H9 (cell line): ENCODE results near the gene GPR12. TPM values are rescaled to one million over a fixed set of nuclear protein-coding genes. Genes with fewer than 3 reads are reported as not detected.

ENCODE experiments used
- DNase-seq: peaks from one replicate; pipeline ENCODE4 v3.0.0-alpha.2; 2017
- H2AFZ ChIP-seq: one replicate; pipeline ENCODE4 v1.6.1; 2013; ENCODE audit warnings: mild to moderate bottlenecking, low read length, control low read depth, moderate library complexity
- H2AK5ac ChIP-seq: 2 replicates; pipeline ENCODE4 v1.6.1; 2013; ENCODE audit warnings: low read length, control low read depth, mixed read lengths; ENCODE audit not compliant: insufficient read length
- H2BK120ac ChIP-seq: one replicate; pipeline ENCODE4 v1.6.1; 2013; ENCODE audit warnings: low read depth, mild to moderate bottlenecking, low read length, control low read depth, inconsistent platforms; ENCODE audit not compliant: poor library complexity, severe bottlenecking
- H2BK12ac ChIP-seq: 2 replicates; pipeline ENCODE4 v1.6.1; 2013; ENCODE audit warnings: low read length, control low read depth, mixed read lengths, low read depth; ENCODE audit not compliant: insufficient read length
- H2BK15ac ChIP-seq: 2 replicates; pipeline ENCODE4 v1.6.1; 2013; ENCODE audit warnings: low read depth, low read length, control low read depth
- H2BK20ac ChIP-seq: one replicate; pipeline ENCODE4 v1.6.1; 2013; ENCODE audit warnings: low read depth, mild to moderate bottlenecking, low read length, control low read depth, inconsistent platforms; ENCODE audit not compliant: poor library complexity, severe bottlenecking
- H2BK5ac ChIP-seq: 2 replicates; pipeline ENCODE4 v1.6.1; 2013; ENCODE audit warnings: low read length, control low read depth, mixed read lengths; ENCODE audit not compliant: insufficient read length
- H3K14ac ChIP-seq: 2 replicates; pipeline ENCODE4 v1.6.1; 2013; ENCODE audit warnings: low read length, control low read depth; ENCODE audit not compliant: insufficient read depth
- H3K18ac ChIP-seq: 2 replicates; pipeline ENCODE4 v1.6.1; 2013; ENCODE audit warnings: low read depth, mild to moderate bottlenecking, mixed read lengths, low read length, control low read depth; ENCODE audit not compliant: insufficient read length
- H3K23ac ChIP-seq: 2 replicates; pipeline ENCODE4 v1.6.1; 2013; ENCODE audit warnings: low read length, control low read depth, mixed read lengths, low read depth; ENCODE audit not compliant: insufficient read length
- H3K23me2 ChIP-seq: 2 replicates; pipeline ENCODE4 v1.6.1; 2013; ENCODE audit warnings: low read depth, mild to moderate bottlenecking, mixed read lengths, low read length, control low read depth; ENCODE audit not compliant: insufficient read length, poor library complexity, severe bottlenecking
- H3K27ac ChIP-seq: 2 replicates; pipeline ENCODE4 v1.5.1; 2013; ENCODE audit warnings: low read length, control low read depth, mixed read lengths, low read depth; ENCODE audit not compliant: insufficient read length
- H3K27me3 ChIP-seq: 2 replicates; pipeline ENCODE4 v1.6.1; 2013; ENCODE audit warnings: low read length, control low read depth, inconsistent platforms; ENCODE audit not compliant: insufficient read depth
- H3K4ac ChIP-seq: 2 replicates; pipeline ENCODE4 v1.6.1; 2013; ENCODE audit warnings: low read depth, mild to moderate bottlenecking, control low read depth, inconsistent platforms, low read length, moderate library complexity
- H3K4me1 ChIP-seq: 2 replicates; pipeline ENCODE4 v1.6.1; 2013; ENCODE audit warnings: low read length, control low read depth, inconsistent platforms; ENCODE audit not compliant: insufficient read depth
- H3K4me2 ChIP-seq: 2 replicates; pipeline ENCODE4 v1.6.1; 2013; ENCODE audit warnings: low read length, control low read depth, mixed read lengths; ENCODE audit not compliant: insufficient read length, insufficient read depth
- H3K56ac ChIP-seq: 2 replicates; pipeline ENCODE4 v1.6.1; 2013; ENCODE audit warnings: low read depth, mild to moderate bottlenecking, mixed read lengths, low read length, control low read depth; ENCODE audit not compliant: insufficient read length
- H3K79me1 ChIP-seq: 2 replicates; pipeline ENCODE4 v1.6.1; 2013; ENCODE audit warnings: low read depth, mild to moderate bottlenecking, moderate library complexity, low read length, control low read depth, inconsistent platforms; ENCODE audit not compliant: insufficient read depth, poor library complexity, severe bottlenecking
- H3K79me2 ChIP-seq: 2 replicates; pipeline ENCODE4 v1.6.1; 2013; ENCODE audit warnings: low read length, control low read depth, inconsistent platforms; ENCODE audit not compliant: insufficient read depth
- H3K9ac ChIP-seq: 2 replicates; pipeline ENCODE4 v1.6.1; 2013; ENCODE audit warnings: low read length, control low read depth, mixed read lengths; ENCODE audit not compliant: insufficient read length; ENCODE audit errors: extremely low read depth
- H3K9me3 ChIP-seq: one replicate; pipeline ENCODE4 v1.6.1; 2013; ENCODE audit warnings: low read depth, low read length, inconsistent platforms; ENCODE audit not compliant: control insufficient read depth
- H3T11ph ChIP-seq: one replicate; pipeline ENCODE4 v1.6.1; 2013; ENCODE audit warnings: mild to moderate bottlenecking, low read length, control low read depth, inconsistent platforms
- H4K20me1 ChIP-seq: one replicate; pipeline ENCODE4 v1.6.1; 2013; ENCODE audit not compliant: control insufficient read depth, insufficient read length, insufficient read depth
- H4K5ac ChIP-seq: 2 replicates; pipeline ENCODE4 v1.6.1; 2013; ENCODE audit warnings: low read depth, mild to moderate bottlenecking, mixed read lengths, low read length, control low read depth; ENCODE audit not compliant: insufficient read length
- H4K8ac ChIP-seq: replicated peaks from 2 replicates; pipeline ENCODE4 v1.6.1; 2013; ENCODE audit warnings: low read length, control low read depth, mixed read lengths, low read depth; ENCODE audit not compliant: insufficient read length
- H4K91ac ChIP-seq: 2 replicates; pipeline ENCODE4 v1.6.1; 2013; ENCODE audit warnings: low read depth, mild to moderate bottlenecking, moderate library complexity, mixed read lengths, low read length, control low read depth; ENCODE audit not compliant: insufficient read length
- H3K27ac Mint-ChIP-seq, 3 experiments: 2 replicates in 2 of 3; 3 replicates in 1 of 3; pipeline ENCODE4 v1.8.0; 2020 to 2021; ENCODE audit warnings: mixed read lengths in 3 of 3, mild to moderate bottlenecking in 1 of 3, moderate library complexity in 1 of 3
- H3K27me3 Mint-ChIP-seq: 2 replicates; pipeline ENCODE4 v1.8.0; 2021; ENCODE audit warnings: low read depth, mild to moderate bottlenecking, moderate library complexity, mixed read lengths
- H3K36me3 Mint-ChIP-seq, 3 experiments: 2 replicates in 2 of 3; 3 replicates in 1 of 3; pipeline ENCODE4 v1.8.0; 2020 to 2021; ENCODE audit warnings: low read depth in 3 of 3, mixed read lengths in 3 of 3; ENCODE audit not compliant: insufficient read depth in 1 of 3
- H3K4me1 Mint-ChIP-seq, 2 experiments: 2 replicates each; pipeline ENCODE4 v1.8.0; 2020; ENCODE audit warnings: mixed read lengths in 2 of 2
- H3K4me3 Mint-ChIP-seq, 2 experiments: 2 replicates in 1 of 2; 3 replicates in 1 of 2; pipeline ENCODE4 v1.8.0; 2020 to 2021; ENCODE audit warnings: mild to moderate bottlenecking in 2 of 2, mixed read lengths in 2 of 2, moderate library complexity in 1 of 2
- H3K9me3 Mint-ChIP-seq, 2 experiments: 2 replicates in 1 of 2; 3 replicates in 1 of 2; pipeline ENCODE4 v1.8.0; 2020; ENCODE audit warnings: mild to moderate bottlenecking in 2 of 2, mixed read lengths in 2 of 2, moderate library complexity in 1 of 2
- WGBS: extraction: QIAGEN DNeasy Blood & Tissue Kit; methylation state at CpG from one replicate; pipeline ENCODE4 v1.1.7; 2013; ENCODE audit warnings: missing lambda C conversion rate, low lambda C conversion rate, mixed read lengths; ENCODE audit not compliant: insufficient read length; ENCODE audit errors: extremely low coverage; 5-methylcytosine and 5-hydroxymethylcytosine counted together
- total RNA-seq: library from RNA; stranded (reverse); gene quantifications from 2 replicates; pipeline ENCODE4 v1.2.1, GENCODE V29; 2021
- TF ChIP-seq, protein P1 (sequence below): fragments of 200-600 bp; sonication (generic); conservative IDR thresholded peaks from 3 replicates; pipeline ENCODE4 v1.8.0; 2021; ENCODE audit warnings: antibody characterized with exemption, mild to moderate bottlenecking

GPR12 gene
- total RNA-seq, 1 experiment from 2014 or later: not detected

- no peaks in the 10 kb centered on the region for H3K79me1 ChIP-seq
- peaks cover 27 to 31% of the 10 kb centered on the region in 2 experiments for H3K4me1 Mint-ChIP-seq
- H3K9me3 Mint-ChIP-seq: peaks cover 0 to 2% of the 10 kb centered on the region in 2 experiments; a peak in 2 of 5 replicates
- H3K27ac Mint-ChIP-seq: no peak overlapping the region
- no peak overlapping the region for H4K5ac ChIP-seq
- H3K27me3 Mint-ChIP-seq: peaks cover 12% of the 10 kb centered on the region
- no peaks in the 10 kb centered on the region; a peak in 2 of 7 replicates for H3K36me3 Mint-ChIP-seq
- H4K91ac ChIP-seq: no peak overlapping the region
- H3K4ac ChIP-seq: no peak overlapping the region
- H2BK20ac ChIP-seq: no peak overlapping the region
- no peak overlapping the region for H3K4me3 Mint-ChIP-seq
- no peak overlapping the region for H4K8ac ChIP-seq
- WGBS: no CpG with 5 or more reads among the region's 3 CpGs
- H3T11ph ChIP-seq: no peak overlapping the region
- no peaks in the 10 kb centered on the region for H3K27me3 ChIP-seq
- H2BK15ac ChIP-seq: no peak overlapping the region
- no peak overlapping the region for H3K23ac ChIP-seq
- H3K14ac ChIP-seq: no peak overlapping the region
- H3K4me1 ChIP-seq: peaks cover 3% of the 10 kb centered on the region; the same call in 1 of the 2 replicates
- no peak overlapping the region for H2BK120ac ChIP-seq
- H4K20me1 ChIP-seq: no peaks in the 10 kb centered on the region
- TF ChIP-seq, protein P1, sequence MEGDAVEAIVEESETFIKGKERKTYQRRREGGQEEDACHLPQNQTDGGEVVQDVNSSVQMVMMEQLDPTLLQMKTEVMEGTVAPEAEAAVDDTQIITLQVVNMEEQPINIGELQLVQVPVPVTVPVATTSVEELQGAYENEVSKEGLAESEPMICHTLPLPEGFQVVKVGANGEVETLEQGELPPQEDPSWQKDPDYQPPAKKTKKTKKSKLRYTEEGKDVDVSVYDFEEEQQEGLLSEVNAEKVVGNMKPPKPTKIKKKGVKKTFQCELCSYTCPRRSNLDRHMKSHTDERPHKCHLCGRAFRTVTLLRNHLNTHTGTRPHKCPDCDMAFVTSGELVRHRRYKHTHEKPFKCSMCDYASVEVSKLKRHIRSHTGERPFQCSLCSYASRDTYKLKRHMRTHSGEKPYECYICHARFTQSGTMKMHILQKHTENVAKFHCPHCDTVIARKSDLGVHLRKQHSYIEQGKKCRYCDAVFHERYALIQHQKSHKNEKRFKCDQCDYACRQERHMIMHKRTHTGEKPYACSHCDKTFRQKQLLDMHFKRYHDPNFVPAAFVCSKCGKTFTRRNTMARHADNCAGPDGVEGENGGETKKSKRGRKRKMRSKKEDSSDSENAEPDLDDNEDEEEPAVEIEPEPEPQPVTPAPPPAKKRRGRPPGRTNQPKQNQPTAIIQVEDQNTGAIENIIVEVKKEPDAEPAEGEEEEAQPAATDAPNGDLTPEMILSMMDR: no peak
- H2AK5ac ChIP-seq: no peak overlapping the region
- H3K9me3 ChIP-seq: no peaks in the 10 kb centered on the region
- H3K56ac ChIP-seq: no peak overlapping the region
- peaks cover 10% of the 10 kb centered on the region for H3K23me2 ChIP-seq
- H2BK5ac ChIP-seq: no peak overlapping the region
- no peaks in the 10 kb centered on the region for H3K79me2 ChIP-seq
- H2AFZ ChIP-seq: no peak overlapping the region
- no peak overlapping the region for H3K27ac ChIP-seq
- H3K18ac ChIP-seq: no peak overlapping the region
- no peak overlapping the region for H3K9ac ChIP-seq
- no peak for DNase-seq
- H2BK12ac ChIP-seq: no peak overlapping the region
- no peak overlapping the region for H3K4me2 ChIP-seq
Measured at GRCh38 chr13:26787961-26788360, 27.4 kb upstream of the GPR12 start.
